IPS DF 19.7 (cell line): ENCODE results near the gene PPP2R2B.
A peak's percentile ranks its signal among the peaks of the same experiment; 100 is the strongest.

Experiments used
- DNase-seq: peaks from one replicate; pipeline ENCODE4 v3.0.0-alpha.2; 2013; ENCODE audit warnings: low read depth, low spot score

The PPP2R2B gene

DNA sequence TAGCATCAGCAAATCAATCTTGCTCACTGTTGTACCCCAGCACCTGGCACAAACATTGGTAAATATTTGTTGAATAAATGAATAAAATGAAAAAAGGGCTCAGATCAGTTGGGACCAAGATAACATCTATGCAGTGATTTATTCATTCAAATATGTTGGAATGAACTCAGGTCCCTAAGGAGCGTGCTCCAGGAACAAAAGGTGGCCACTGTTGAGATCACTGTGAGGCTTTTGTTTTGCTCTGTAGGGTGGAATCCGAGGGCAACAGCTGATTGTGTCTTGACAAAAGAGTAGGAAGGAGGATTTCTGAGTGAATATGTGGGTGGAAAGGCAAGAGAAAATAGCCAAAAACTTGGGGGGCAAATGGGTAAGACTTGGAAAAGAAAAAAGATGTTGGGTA lies 89.7 kb downstream of the PPP2R2B start:
- DNase-seq, result peak; percentile 59

GRCh38 chr5:146785065-146785464 lies 93.5 kb downstream of the PPP2R2B start:
- DNase-seq, result no peak

- no peak for DNase-seq
These were observed 97.4 kb downstream of the PPP2R2B start for GRCh38 chr5:146781157-146781556.

DNA sequence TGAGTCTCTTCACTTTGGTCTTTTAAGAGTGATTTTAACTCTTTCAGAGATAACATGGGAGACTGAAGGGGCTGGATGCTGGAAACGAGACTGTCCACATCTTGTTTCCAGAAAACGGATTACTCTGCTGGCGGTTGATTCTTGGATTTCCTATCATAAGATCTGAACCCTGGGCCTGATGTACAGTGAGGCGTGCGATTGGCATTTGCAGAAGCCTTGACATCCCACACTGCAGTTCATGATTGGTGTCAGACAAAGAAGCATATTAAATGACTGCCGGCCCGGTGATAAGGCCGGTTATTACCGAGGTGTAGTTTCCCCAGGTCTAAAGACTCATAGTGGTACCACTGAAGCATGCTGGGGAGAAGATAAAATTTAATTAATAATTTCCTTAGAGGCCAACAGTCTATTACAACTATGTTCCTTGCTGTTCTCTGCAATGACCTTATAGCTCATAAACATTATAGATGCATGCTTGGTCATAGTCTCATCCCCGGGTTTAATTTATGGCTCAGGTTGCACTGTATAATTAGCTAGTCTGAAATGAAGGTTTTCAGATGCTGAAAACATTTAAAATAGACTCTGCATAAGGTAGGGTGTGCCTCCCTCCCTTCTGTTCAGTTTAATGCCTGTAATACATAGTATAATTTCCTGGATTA lies 99.2 kb downstream of the PPP2R2B start:
- no peak for DNase-seq

DNA sequence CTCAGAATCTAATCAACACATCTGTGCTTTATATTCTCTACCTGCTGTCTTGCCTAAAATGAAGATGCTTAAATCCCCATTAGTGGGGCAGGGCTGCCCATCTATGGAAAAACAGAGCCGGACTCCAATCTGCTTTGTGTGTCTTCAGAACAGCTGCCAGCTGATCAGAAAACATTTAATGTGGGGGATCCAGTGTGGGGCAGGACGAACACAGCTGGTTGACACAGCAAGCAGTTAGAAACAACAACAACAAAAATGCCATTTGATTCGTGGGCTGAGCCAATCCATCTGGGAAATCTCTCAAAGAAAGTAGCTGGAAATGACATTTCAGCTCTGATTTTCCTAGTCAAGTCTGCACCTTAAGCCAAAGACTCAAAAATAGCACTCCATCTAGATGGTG lies 99.8 kb downstream of the PPP2R2B start:
- no peak for DNase-seq

DNA sequence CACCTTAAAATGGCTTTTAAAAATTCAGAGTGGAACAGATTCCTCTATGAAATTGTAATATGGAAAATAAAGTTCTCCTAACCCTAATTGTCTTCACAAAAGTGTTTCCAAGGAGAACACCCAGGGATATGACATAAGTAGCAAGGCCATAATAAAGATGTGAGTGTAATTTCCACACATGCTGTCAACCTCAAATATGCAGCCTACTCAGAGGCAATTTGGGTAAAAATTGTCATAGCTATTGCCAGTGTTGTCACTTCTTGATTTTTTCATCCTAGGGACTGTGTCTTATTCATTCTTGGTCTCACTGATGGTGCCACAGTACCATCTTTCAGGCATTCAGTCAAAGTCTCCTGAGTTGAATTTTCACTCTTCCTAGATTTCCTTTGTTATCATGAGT lies 100.3 kb downstream of the PPP2R2B start:
- no peak for DNase-seq

DNA sequence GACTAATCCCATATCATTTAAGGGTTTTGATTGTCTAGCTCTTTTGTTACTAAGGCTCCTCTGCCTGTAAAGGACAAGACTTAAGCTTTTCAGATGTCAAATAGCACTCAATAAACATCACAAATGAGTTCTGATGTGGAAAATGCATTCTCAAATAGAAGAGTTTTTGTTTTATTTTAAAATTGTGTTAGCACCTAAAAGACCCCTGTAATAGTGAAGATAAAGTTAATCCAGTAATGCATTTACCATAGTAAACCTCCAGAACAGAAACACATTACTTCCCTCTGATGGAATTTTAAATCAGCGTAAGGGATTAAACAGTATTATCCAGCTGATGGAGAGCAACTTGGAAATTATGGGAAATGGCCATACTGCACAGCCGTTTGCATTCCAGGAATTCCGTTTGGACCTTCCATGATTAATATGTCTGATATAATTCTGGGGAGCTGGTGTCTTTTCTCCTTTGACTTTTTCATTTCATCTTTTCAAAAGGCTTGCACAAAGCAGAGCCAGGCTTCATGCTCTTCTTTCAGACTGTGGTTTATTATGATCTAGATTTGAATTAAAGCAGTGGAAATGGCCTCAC lies 105.6 kb downstream of the PPP2R2B start:
- DNase-seq, result no peak

DNA sequence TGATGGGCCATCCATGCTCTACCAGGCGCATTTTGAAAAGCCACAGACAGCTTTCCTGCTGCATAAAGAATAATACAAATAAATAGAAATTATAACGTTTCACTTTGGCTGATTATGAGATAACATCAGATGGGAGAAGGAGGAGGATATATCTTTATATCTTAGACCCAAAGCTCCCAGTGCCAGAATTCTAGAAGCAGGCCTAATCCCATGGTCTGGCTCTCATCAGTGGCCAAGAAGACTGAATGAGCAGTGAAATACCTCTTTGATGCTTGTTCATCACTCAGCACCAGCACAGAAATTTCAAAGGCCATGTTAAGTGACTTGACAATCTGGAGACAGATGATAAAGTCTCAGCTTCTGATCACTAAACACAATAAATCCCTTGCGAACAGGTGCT lies 107.6 kb downstream of the PPP2R2B start:
- DNase-seq, result no peak

DNA sequence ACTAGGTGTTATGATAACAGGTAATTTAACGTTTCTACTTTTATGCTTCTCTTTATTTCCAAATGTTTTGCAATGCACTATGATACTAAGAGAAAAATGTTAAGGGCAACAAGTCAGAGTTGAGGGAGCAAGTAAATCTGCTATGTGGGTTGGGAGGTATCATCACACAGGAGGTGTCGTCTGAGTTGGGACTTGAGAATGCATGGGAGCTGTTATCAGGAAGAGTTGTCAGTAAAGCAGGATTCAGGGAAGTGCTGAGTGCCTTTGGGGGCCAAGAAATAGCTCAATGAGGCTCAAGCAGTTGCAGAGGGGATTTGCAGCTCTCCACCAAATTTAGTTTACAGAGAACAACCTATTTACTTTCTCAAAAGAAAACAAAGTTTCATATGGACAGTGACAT lies 108.0 kb downstream of the PPP2R2B start:
- no peak for DNase-seq

- no peak for DNase-seq
These were observed 111.0 kb downstream of the PPP2R2B start for GRCh38 chr5:146767534-146767933.

- no peak for DNase-seq
These were observed 112.5 kb downstream of the PPP2R2B start for GRCh38 chr5:146766013-146766412.

DNA sequence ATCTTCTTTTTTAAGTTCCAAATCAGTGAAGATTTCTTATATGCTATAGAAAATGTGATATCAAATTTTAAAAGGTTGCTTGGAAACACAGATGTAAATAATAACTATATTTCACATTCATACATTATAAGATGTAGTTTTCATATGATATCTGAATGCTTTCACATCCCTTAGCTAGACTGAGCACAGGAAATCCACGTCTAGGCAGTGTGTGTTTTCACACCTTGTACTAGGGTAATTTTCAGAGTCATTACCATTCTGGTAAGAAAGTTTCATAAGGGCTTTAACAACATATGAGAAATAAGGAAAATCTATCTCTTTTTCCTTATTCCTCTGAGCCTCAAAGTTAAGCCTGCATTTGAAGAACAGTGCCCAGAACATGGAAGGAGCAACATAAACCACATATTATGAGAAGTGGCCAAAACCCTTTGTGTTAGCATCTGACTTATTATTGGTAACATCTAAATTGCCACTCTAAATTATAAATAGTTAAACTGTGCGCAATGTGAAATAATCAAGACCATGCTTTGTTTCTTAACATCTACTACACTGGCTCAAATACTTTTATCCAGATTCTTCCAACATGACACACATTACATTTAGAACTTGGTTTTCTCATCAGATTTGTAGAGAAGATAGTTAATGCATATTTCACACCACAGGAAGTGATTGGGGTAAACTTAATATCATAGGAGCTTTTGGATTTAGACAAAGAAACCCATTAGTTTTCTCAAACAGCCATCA lies 113.3 kb downstream of the PPP2R2B start:
- no peak for DNase-seq

DNA sequence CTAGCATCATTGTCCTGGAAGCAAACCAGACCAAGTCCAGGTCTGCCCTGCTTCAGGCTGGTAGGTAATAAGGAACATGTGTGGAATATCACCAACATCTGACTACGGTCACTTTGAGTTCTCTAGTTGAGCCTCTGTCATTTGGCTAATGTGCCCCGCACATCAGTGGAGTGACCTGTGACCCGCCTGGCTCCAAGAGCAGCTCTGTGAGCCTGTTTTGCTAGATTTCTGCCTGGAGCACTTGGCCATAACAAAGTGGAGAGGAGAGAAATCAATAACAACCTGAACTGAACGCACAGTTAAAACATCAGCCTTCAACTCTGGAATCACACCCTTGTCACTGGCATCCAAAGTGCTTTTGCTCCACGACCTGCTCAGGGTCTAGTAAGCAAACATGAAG lies 115.7 kb downstream of the PPP2R2B start:
- DNase-seq, result no peak

- DNase-seq, result no peak
These were observed 116.7 kb downstream of the PPP2R2B start for GRCh38 chr5:146761811-146762210.

DNA sequence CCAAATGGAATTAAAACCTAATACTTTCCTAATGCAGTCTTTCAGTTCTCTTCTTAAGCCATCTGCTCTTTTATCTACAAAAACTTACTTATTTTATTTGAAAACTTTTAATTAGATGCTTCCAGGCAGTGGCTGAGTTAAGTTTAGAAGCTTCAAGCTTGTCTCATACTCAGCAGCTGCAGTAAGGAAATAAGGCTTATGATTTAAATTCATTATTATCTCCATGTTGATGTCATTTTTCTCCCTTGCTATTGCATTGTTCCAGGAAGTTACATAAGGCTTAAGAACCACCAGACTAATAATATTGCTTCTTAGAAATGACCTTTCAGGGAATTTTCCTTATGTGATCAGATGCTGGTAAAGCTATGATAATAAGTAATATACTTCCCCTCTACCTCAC lies 119.6 kb downstream of the PPP2R2B start:
- DNase-seq, result no peak

GRCh38 chr5:146758076-146758475 lies 120.5 kb downstream of the PPP2R2B start:
- DNase-seq, result no peak

DNA sequence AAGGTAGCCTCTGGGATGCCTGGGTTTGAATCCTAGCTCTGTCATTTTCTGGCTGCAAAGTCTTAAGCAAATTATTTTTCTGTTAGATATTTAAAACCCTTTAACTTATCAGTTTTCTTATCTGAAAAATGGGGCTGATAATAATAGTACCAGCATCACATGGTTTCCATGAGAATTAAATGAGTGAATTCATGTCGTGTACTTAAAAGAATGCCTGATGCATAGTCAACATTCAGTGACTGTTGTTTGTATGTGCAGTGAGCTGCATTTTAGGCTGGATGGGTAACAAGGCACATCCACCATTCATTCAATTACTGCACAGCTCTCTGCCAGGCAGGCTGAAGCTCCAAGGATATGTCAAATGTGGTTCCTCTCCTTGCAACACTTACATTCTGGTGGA lies 122.0 kb downstream of the PPP2R2B start:
- DNase-seq, result no peak

- no peak for DNase-seq
These were observed 122.8 kb downstream of the PPP2R2B start for GRCh38 chr5:146755793-146756192.

DNA sequence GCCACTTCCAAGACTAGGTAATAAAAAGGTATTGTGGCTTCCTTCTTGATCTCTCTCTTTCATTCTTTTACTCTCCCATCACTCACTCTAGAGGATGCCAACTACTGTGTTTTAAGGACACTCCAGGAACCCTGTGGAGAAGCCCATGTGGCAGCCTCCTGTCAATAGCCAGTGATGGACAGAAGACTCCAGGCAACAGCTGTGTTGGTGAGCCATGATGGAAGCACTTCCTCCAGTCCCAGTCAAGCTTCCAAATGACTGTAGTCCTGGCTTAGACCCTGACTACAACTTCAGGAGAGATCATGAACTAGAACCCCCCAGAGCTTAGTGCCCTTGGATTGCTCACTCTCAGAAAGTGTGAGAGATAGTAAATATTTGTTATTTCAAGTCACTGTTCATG lies 123.9 kb downstream of the PPP2R2B start:
- no peak for DNase-seq

- DNase-seq, result no peak
These were observed 124.9 kb downstream of the PPP2R2B start for GRCh38 chr5:146753641-146754040.

GRCh38 chr5:146751781-146752401 lies 126.7 kb downstream of the PPP2R2B start:
- DNase-seq, result no peak

DNA sequence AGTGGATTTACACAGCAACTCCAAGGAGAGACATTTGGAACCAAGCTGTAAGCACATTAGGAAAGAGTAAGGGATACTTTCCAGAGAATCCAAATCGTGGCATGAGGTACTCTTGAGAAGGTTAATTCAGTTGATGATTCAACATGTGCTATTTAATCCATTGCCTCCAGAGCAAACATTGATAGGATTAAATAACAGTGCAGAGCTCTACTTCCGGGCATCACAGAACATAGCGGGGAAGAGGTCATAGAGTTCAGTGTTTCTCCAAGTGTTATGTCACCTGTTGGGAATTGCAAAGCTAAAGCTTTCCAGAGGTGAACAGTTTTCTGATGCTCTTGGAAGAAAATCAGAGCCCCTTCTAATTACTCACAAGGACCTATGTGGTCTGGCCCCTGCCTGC lies 127.5 kb downstream of the PPP2R2B start:
- no peak for DNase-seq

DNA sequence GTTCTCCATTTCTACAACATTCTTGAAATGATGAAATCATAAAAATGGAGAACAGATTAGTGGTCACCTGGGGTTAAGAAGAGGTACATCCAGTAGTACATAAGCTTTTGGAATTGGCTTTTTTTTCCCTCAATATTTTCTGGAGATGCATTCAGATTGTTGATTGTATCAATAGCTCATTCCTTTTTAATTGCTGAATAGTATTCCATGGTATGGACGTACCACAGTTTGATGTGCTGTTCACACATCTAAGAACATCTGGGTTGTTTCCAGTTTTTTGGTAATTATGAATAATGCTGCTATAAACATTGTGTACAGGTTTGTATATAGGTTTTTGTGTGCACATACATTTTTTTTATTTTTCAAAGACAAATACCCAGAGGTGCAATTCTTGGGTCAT lies 130.0 kb downstream of the PPP2R2B start:
- no peak for DNase-seq
